ENCODE measurements around the gene SLC16A9.
"Not testable (repeated sequence)": the region's sequence is repeated elsewhere in the genome, so short reads cannot be mapped to it uniquely, and the experiment has no call there.

The SLC16A9 gene

DNA sequence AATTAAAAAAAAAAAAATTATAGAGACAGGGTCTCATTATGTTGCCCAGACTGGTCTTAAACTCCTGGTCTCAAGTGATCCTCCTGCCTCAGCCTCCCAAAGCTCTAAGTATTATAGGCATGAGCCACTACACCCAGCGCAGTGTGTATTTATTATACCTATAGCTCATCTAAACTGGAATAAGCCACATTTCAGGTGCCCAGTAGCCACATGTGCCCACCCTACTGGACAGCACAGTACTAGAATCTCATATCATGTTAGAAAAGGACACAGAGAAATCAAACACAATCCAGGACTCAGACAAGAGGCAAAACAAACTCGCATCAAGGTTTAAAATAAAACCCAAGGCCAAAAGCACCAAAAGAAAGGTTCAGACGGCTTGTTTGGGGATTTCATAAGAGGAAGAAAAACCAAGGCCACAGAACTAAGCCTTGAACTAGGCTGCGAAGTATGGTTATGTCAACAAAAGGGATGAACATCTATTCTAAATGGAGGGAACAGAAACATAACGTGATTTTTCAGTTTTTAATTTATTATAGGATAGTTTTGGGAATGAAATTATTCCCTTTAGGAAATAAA, 32.3 kb downstream of the SLC16A9 start:
- DNase-seq (ENCODE audit: low read depth in 2 of 3, low spot score in 2 of 3) = no peak

DNA sequence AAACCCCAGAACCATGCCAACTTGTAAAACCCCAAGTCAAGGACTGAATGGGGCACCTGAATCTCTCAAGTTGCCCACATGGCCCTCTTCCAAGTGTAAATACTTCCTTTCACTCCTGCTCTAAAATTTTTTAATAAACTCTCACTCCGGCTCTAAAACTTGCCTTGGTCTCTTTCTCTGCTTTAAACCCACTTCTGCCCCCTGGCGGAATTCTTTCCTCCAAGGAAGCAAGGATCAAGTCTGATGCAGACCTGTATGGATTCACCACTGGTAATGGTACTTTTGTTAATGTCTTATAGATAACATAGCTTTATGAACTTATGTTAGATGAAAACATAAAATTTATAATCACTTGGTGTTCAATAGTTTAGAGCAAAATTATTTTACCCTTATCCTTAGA, 33.8 kb downstream of the SLC16A9 start:
- no peak for DNase-seq (ENCODE audit: low read depth in 2 of 3, low spot score in 2 of 3)

DNA sequence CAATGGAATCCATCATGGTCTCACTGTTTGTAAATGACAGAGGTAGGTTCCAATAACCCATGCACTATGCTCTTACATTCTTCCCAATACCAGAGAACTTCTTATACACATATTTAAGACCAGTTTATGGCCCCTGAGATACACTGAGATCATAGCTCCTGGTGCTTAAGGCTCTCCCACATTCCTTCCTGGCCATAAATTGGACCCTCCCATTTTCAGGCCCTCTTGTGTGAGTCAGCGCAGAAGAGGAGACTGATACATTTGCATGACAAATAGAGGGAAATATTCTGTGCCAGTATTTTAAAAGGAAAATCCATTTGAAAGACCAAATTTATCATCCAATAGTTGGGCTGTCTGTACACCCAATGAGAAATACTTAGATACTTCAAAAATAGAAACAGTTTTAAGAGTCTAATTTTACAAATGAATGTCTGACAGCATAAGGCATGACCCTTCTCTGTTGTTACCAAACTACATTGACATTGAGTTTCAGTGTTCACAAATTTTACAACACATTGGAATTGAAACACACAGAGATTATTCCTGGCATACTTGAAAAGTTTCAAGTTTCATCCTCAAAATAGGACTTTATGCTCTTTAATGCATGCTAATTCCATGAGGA, 35.3 kb downstream of the SLC16A9 start:
- DNase-seq (ENCODE audit: low read depth in 2 of 3, low spot score in 2 of 3) = no peak

DNA sequence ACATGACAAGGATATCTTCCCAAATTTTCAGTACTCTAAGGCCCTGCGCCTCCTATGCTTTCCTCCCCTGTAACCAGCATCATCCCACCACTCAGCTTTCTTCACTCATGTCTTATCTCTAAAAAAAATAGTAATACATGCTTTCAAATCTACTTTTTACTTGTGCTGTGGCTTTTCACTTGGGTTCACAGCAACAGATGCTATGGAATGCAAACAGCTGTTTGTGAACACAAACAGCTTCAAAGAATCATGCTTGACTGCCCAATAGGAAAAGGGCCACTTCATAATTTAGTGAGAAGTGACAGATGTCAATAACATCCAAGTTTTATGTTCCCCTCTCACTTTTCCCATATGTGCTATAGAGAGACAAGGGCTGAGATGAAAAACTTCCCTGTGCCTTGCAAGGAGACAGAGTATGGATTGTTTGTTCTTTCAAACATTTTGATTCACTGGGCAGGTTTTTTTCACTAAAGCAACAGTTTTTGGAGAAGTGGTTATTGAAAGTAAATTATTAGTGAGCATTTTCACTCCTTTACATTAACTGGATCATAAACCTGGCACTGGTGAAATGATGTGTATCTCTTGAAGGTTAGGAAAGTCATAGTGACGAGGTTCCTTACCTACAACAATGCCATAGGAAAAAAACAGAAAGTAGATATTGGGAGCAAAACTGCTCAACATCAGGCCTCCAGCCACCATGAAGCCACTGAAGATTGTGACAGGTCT, 37.3 kb downstream of the SLC16A9 start:
- DNase-seq (ENCODE audit: low read depth in 2 of 3, low spot score in 2 of 3) = no peak

DNA sequence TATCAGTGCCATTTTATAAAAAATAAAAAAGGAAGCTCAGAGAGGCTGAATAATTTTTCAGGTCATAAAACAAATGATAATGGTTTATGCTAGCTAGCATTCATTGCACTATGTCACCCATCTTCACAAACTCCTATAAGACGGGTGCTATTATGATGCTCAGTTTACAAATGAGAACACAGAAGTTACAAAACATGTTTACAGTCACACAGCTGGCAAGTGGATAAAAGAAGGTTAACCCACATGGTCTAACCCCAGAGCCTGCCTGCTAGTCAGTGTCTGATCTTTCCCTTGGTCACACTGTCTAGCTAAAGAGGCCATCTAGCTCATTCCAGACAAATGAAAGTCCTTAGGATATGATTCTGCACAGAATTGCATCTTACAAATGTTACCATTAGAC, 39.4 kb downstream of the SLC16A9 start:
- no peak for DNase-seq (ENCODE audit: low read depth in 2 of 3, low spot score in 2 of 3)

GRCh38 chr10:59668096-59668495, 41.6 kb downstream of the SLC16A9 start:
- no peak for DNase-seq (ENCODE audit: low read depth in 2 of 3, low spot score in 2 of 3)

DNA sequence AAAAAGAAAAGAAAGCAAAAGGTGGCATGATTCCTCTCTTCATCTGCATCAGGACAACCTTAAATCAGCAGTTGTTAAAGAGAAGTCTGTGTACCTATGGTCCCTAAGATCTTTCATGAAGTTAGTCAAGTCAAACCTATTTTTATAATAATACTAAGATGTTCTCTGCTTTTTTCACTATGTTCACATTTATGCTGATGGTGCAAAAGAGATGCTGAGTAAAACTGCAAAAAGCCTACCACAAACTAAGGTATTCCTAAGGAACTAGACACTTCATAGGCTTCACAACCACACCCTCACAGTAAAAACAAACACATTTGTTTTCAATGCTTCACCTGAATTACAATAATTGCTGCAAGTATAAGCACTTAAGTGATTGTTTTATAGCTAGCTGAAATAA, 43.3 kb downstream of the SLC16A9 start:
- no peak for DNase-seq (ENCODE audit: low read depth in 2 of 3, low spot score in 2 of 3)

GRCh38 chr10:59663213-59663612, 46.4 kb downstream of the SLC16A9 start:
- not testable (repeated sequence) for DNase-seq (ENCODE audit: low read depth in 2 of 3, low spot score in 2 of 3)

GRCh38 chr10:59657724-59658123, 51.9 kb downstream of the SLC16A9 start:
- no peak for DNase-seq (ENCODE audit: low read depth in 2 of 3, low spot score in 2 of 3)

DNA sequence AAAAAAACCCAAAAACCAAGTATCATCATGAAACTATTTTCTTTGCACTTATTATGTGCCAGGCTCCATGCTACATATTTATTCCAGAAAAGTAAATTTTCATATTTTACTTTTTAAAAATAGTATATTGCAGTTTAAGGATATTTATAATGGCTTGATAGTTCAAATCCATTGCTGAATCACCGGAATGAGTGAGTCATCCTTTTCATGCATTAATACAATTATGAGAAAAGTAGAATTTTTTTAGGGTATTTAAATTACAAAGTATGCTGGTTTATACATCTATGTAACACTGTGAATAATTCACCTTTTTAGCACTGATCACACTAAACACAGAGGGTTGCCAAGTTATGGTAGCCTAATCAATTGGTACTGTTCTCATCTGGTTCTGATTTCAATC, 54.3 kb downstream of the SLC16A9 start:
- no peak for DNase-seq (ENCODE audit: low read depth in 2 of 3, low spot score in 2 of 3)

DNA sequence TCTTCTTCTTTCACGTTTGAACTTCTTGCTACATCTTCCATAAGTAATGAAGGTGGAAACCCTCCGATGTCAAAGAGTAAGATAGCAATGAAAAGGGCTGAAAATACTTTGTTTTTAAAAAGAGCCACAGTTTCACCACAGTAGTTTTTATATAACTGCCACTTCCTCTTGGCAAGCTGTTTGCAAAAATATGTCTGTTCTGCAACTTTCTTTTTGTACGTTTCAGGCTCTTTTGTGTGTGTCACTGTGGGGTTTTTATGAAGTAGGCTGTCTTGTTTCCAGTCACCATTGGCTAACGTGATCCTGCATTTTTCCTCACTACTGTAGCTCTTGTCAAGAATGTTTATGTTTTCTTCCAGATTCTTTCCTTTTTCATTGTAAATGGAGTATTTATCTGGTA, 55.6 kb downstream of the SLC16A9 start:
- DNase-seq (ENCODE audit: low read depth in 2 of 3, low spot score in 2 of 3) = no peak

DNA sequence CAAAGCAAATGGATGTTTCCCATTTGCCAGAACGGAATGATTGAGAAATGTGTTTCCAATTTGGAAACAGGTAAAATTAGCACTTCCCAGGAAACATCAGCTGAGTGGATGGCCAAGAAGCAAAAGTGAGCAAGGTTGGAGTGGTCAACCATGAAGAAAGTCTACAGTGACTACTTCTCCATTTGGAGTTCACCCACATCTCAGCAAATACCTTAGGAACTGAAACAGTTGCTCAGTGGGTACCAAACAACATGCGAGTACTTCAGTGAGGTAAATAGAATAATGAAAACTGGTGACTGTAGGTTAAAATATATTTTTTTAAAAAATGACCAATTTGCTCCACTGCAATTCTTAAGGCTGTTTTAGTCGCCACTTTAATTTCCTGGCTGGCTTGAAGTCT, 57.7 kb downstream of the SLC16A9 start:
- no peak for DNase-seq (ENCODE audit: low read depth in 2 of 3, low spot score in 2 of 3)

- DNase-seq (ENCODE audit: low read depth in 2 of 3, low spot score in 2 of 3) = no peak
These were observed 59.9 kb downstream of the SLC16A9 start for GRCh38 chr10:59649606-59650346.

DNA sequence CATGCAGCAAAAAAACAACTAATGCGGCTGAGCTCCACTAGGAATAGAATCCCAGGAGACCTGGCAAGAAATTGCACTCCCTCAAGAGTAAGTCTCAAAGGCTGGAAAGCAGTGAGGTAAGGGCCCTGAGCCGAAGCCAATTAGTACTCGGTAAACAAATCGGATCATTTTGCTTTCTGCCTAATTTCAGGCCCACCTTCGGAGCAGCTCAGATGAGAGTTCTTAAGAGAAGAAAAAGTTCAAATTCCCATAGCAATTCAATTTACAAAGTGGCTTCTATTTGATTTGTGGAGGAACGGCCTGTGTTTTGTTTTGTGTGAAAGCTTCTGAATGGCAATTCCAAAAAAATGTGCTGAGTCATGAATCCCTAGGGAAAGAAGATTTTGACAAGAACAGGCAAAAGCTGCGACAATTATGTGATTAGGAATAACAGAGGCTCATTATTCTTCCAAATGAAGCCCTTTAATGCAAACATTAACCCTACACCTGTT, 60.9 kb downstream of the SLC16A9 start:
- DNase-seq (ENCODE audit: low read depth in 2 of 3, low spot score in 2 of 3) = no peak

DNA sequence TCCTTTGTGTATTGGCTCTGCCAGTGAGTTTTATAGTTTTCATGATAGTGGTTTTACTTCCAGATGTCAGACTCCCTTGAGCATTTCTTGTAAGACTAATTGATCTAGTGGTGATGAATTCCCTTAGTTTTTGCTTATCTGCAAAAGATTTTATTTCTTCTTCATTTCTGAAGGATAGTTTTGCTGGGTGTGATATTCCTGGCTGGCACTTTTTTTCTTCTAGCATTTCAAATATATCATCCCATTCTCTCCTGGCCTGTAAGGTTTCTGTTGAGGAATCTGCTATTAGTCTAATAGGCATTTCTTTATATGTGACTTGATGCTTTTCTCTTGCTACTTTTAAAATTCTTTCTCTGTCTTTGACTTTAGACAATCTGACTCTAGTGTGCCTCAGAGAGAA, 64.8 kb downstream of the SLC16A9 start:
- no peak for DNase-seq (ENCODE audit: low read depth in 2 of 3, low spot score in 2 of 3)

GRCh38 chr10:59641688-59642087, 68.0 kb downstream of the SLC16A9 start:
- not testable (repeated sequence) for DNase-seq (ENCODE audit: low read depth in 2 of 3, low spot score in 2 of 3)

DNA sequence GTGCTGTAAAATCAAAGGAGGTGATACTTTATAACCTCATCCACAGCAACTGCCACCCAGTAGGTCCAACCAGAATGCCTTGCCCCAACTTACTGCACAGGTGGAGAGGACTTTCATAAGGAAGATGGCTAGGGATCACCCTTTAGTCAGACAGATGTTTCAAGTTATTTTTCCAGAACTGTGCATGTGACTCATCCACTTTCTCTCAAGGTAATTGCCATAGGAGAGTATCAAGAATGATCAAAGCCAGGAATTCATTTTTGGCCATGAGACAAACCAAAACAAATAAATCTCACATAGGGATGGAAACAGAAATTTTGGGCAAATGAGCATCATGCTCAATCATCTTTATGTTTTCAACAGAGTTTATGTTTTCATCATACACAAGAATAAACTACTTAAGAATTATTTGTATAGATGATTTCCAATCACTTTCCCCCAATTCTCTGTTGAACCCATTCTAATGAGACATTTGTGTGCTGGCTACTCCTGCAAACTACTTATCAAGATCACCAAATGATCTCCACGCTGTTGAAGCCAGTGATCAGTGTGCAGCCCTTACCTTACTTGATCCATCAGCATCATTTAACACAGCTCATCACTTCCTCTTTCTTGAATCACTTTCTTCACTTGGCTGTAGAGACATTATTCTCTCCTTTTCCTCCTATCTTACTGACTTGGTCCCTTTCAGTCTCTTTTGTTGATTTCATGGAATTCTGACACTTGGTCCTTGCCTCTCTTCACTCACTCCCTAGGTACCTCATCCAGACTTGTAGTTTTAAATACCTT, 74.0 kb downstream of the SLC16A9 start:
- no peak for DNase-seq (ENCODE audit: low read depth in 2 of 3, low spot score in 2 of 3)

GRCh38 chr10:59634102-59634501, 75.5 kb downstream of the SLC16A9 start:
- DNase-seq (ENCODE audit: low read depth in 2 of 3, low spot score in 2 of 3) = no peak

- no peak for DNase-seq (ENCODE audit: low read depth in 2 of 3, low spot score in 2 of 3)
These were observed 76.6 kb downstream of the SLC16A9 start for GRCh38 chr10:59633063-59633462.

DNA sequence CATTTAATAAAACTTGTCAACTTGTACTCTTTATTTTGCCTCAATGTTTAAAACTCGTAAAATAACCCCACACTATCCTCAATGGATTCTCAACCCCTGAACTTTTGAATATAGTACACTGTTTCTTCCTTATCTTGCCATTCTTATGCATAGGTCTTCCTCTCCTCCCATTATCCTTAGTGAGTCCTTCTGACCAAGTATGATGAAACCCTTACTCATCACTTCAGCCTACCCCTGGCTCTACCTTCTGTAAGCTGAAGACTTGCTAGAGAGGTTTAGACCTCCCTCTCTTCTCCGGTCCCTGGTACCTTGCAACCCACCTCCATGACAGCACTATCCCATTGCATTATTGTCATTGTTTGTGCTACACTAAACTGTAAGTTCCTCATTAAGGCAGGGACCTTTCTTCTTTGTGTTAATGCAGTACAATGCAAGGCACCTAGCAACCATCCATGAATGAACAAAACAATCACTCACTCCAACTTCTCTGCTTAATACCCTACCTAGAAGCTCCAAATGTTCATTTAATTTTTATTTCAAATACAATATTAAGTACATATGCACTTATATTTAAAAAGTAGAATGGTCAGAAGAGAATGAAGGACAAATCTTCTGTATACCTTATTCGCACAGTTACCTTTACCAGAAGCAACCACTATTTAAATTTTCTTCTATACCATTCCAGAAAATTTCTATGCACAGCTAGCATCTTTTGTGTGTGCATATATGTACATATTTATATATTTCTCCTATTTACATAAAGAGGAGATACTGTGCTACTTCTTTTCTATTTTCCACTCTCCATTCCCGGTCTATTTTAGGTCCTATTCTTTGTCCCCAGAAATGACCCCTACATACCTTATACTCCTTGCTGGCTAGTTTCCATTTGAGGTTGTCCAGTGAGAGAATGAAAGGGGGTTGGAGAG, 77.5 kb downstream of the SLC16A9 start:
- DNase-seq (ENCODE audit: low read depth in 2 of 3, low spot score in 2 of 3) = no peak
